WI38 (cell line): ENCODE measurements around the gene SLC35F3.

ENCODE experiments used
- H3K4me3 ChIP-seq: 2 replicates; pipeline ENCODE4 v1.5.1; 2011; ENCODE audit warnings: low read depth, mild to moderate bottlenecking, control low read depth, low read length
- CTCF ChIP-seq: IDR thresholded peaks from 2 replicates; pipeline ENCODE4 v1.5.1; 2012; ENCODE audit warnings: low read depth, mild to moderate bottlenecking, control low read depth, low read length

SLC35F3 gene

GRCh38 chr1:234369033-234369430 is 464.6 kb downstream of the SLC35F3 start:
- no peak for TF ChIP-seq CTCF
- H3K4me3 ChIP-seq, result no peak overlapping the region

GRCh38 chr1:234369784-234370183 is 465.3 kb downstream of the SLC35F3 start:
- H3K4me3 ChIP-seq, result no peak overlapping the region
- TF ChIP-seq CTCF, result no peak

- no peak overlapping the region for H3K4me3 ChIP-seq
Observed at GRCh38 chr1:234371414-234371813, 466.9 kb downstream of the SLC35F3 start.

GRCh38 chr1:234372011-234372757 is 467.7 kb downstream of the SLC35F3 start:
- TF ChIP-seq CTCF, result no peak

More at GRCh38 chr1:234371414-234371813, 466.9 kb downstream of the SLC35F3 start:
- no peak for TF ChIP-seq CTCF

GRCh38 chr1:234373064-234373958 is 468.8 kb downstream of the SLC35F3 start, which contains the start of gene COA6:
Gene COA6, plus strand, starts transcription at chr1:234373456. Its CDS starts 11 bp downstream, at chr1:234373467.
- no peak for TF ChIP-seq CTCF

More at GRCh38 chr1:234372011-234372757, 467.7 kb downstream of the SLC35F3 start:
- peak overlapping the region; percentile 95 for H3K4me3 ChIP-seq

GRCh38 chr1:234373959-234374254 is 469.4 kb downstream of the SLC35F3 start:
- TF ChIP-seq CTCF, result no peak
- H3K4me3 ChIP-seq, result peak overlapping the region; percentile 95

More at GRCh38 chr1:234373064-234373958, 468.8 kb downstream of the SLC35F3 start, which contains the start of gene COA6:
- peak within 1 kb of the TSS; percentile 95 for H3K4me3 ChIP-seq
